Liver (tissue), 9 donors: Measurements from ENCODE around the gene KMT2B. TPM values are rescaled to one million over a fixed set of nuclear protein-coding genes. Genes with fewer than 3 reads are reported as not detected.

Source experiments
- DNase-seq: peaks from one replicate; pipeline ENCODE4 v3.0.0-alpha.2; 2017; ENCODE audit warnings: low spot score
- H3K27ac ChIP-seq, 2 donors: one replicate each; pipeline ENCODE4 v1.7.0; 2013; ENCODE audit warnings: inconsistent platforms in 2 of 2, low read length in 2 of 2, control low read depth in 1 of 2, low read depth in 1 of 2, mild to moderate bottlenecking in 1 of 2
- H3K27me3 ChIP-seq, 4 donors: one replicate each; pipeline versions ENCODE4 v1.6.1 to v1.7.0; 2013; ENCODE audit warnings: low read length in 3 of 4, inconsistent platforms in 1 of 4, mild to moderate bottlenecking in 1 of 4, moderate library complexity in 1 of 4; ENCODE audit not compliant: control insufficient read depth in 4 of 4, insufficient read depth in 4 of 4
- H3K36me3 ChIP-seq, 4 donors: one replicate each; pipeline versions ENCODE4 v1.6.1 to v1.7.0; 2013; ENCODE audit warnings: low read length in 3 of 4, mild to moderate bottlenecking in 3 of 4, low read depth in 1 of 4, moderate library complexity in 1 of 4; ENCODE audit not compliant: control insufficient read depth in 4 of 4, insufficient read depth in 3 of 4
- H3K4me1 ChIP-seq, 4 donors: one replicate each; pipeline versions ENCODE4 v1.6.1 to v1.7.0; 2013; ENCODE audit warnings: low read length in 3 of 4, mild to moderate bottlenecking in 3 of 4, moderate library complexity in 1 of 4; ENCODE audit not compliant: control insufficient read depth in 4 of 4, insufficient read depth in 4 of 4
- H3K4me3 ChIP-seq, 3 donors: one replicate each; pipeline versions ENCODE4 v1.6.1 to v1.7.0; 2013; ENCODE audit warnings: low read length in 3 of 3, control low read depth in 1 of 3, low read depth in 1 of 3, mild to moderate bottlenecking in 1 of 3
- H3K9ac ChIP-seq, 2 donors: one replicate each; pipeline ENCODE4 v1.7.0; 2013; ENCODE audit warnings: low read length in 2 of 2, mild to moderate bottlenecking in 2 of 2, moderate library complexity in 2 of 2, control low read depth in 1 of 2, low read depth in 1 of 2
- H3K9me3 ChIP-seq, 4 donors: one replicate each; pipeline versions ENCODE4 v1.6.1 to v1.7.0; 2013; ENCODE audit warnings: low read length in 3 of 4; ENCODE audit not compliant: control insufficient read depth in 4 of 4
- EGR1 ChIP-seq, 2 donors: IDR thresholded peaks; 2 replicates each; pipeline ENCODE4 v1.6.1; 2016 to 2018; ENCODE audit warnings: antibody characterized with exemption in 2 of 2, low read depth in 2 of 2
- FOXA1 ChIP-seq: IDR thresholded peaks from 2 replicates; pipeline ENCODE4 v1.6.1; 2016; ENCODE audit warnings: antibody characterized with exemption
- FOXA2 ChIP-seq: IDR thresholded peaks from 2 replicates; pipeline ENCODE4 v1.6.1; 2016; ENCODE audit warnings: antibody characterized with exemption
- GABPA ChIP-seq, 2 donors: IDR thresholded peaks in 1 of 2; conservative IDR thresholded peaks in 1 of 2; 2 replicates each; pipeline ENCODE4 v1.6.1; 2016; ENCODE audit warnings: antibody characterized with exemption in 2 of 2, mild to moderate bottlenecking in 1 of 2, moderate library complexity in 1 of 2
- HNF4A ChIP-seq, 2 donors: conservative IDR thresholded peaks; 2 replicates each; pipeline ENCODE4 v1.6.1; 2016; ENCODE audit warnings: antibody characterized with exemption in 2 of 2, mild to moderate bottlenecking in 2 of 2
- JUND ChIP-seq, 2 donors: IDR thresholded peaks; 2 replicates each; pipeline ENCODE4 v1.6.1; 2016; ENCODE audit warnings: antibody characterized with exemption in 2 of 2
- NR2F2 ChIP-seq: IDR thresholded peaks from 2 replicates; pipeline ENCODE4 v1.6.1; 2016; ENCODE audit warnings: antibody characterized with exemption
- RAD21 ChIP-seq, 2 donors: IDR thresholded peaks; 2 replicates each; pipeline ENCODE4 v1.6.1; 2016; ENCODE audit warnings: antibody characterized with exemption in 2 of 2, mild to moderate bottlenecking in 2 of 2
- SP1 ChIP-seq: IDR thresholded peaks from 2 replicates; pipeline ENCODE4 v1.6.1; 2018; ENCODE audit warnings: antibody characterized with exemption, mild to moderate bottlenecking
- TAF1 ChIP-seq: conservative IDR thresholded peaks from 2 replicates; pipeline ENCODE4 v1.6.1; 2016; ENCODE audit warnings: antibody characterized with exemption, mild to moderate bottlenecking
- YY1 ChIP-seq: IDR thresholded peaks from 2 replicates; pipeline ENCODE4 v1.6.1; 2016; ENCODE audit warnings: antibody characterized with exemption, mild to moderate bottlenecking
- WGBS: extraction: QIAGEN DNeasy Blood & Tissue Kit; methylation state at CpG from one replicate; pipeline ENCODE4 v1.1.7; 2013; 5-methylcytosine and 5-hydroxymethylcytosine counted together
- polyA plus RNA-seq, 2 donors: library from polyadenylated mRNA; stranded (reverse) in 1 of 2; unstranded in 1 of 2; fragments of 200-250 nt in 1 of 2; fragments of >200 nt in 1 of 2; fragmentation: Nextera tagmentation in 1 of 2; extraction: Ambion mirVana in 1 of 2; gene quantifications; one replicate each; pipeline versions ENCODE4 v1.2.1 to v1.2.3, GENCODE V29; 2013 to 2015
- total RNA-seq, 2 donors: library from RNA; depleted of rRNA; stranded (reverse); fragments of >200 nt; gene quantifications; one replicate each; pipeline ENCODE4 v1.2.3, GENCODE V29; 2014
- TF ChIP-seq, protein P1 (sequence below): IDR thresholded peaks from 2 replicates; pipeline ENCODE4 v1.6.1; 2016; ENCODE audit warnings: antibody characterized with exemption
- TF ChIP-seq, protein P2 (sequence below): IDR thresholded peaks from 2 replicates; pipeline ENCODE4 v1.6.1; 2016; ENCODE audit warnings: antibody characterized with exemption, mild to moderate bottlenecking
- TF ChIP-seq, protein P3 (sequence below): IDR thresholded peaks from 2 replicates; pipeline ENCODE4 v1.6.1; 2016; ENCODE audit warnings: antibody characterized with exemption
- TF ChIP-seq, protein P4 (sequence below): IDR thresholded peaks from 2 replicates; pipeline ENCODE4 v1.6.1; 2016; ENCODE audit warnings: antibody characterized with exemption
- TF ChIP-seq, protein P5 (sequence below): fragments of 150-350 bp; IDR thresholded peaks from 2 replicates; pipeline ENCODE4 v1.5.1; 2017; ENCODE audit warnings: improper control_type of control experiment, low read depth, low read length; ENCODE audit not compliant: missing input control
- donor health status: healthy.
- donor health status: healthy.
- donor health status: healthy.
- donor health status: healthy.
- donor health status: healthy.

KMT2B gene
- total and polyA plus RNA-seq, 4 donors, result 3.7 to 12.1 (median 8.3) TPM

DNA sequence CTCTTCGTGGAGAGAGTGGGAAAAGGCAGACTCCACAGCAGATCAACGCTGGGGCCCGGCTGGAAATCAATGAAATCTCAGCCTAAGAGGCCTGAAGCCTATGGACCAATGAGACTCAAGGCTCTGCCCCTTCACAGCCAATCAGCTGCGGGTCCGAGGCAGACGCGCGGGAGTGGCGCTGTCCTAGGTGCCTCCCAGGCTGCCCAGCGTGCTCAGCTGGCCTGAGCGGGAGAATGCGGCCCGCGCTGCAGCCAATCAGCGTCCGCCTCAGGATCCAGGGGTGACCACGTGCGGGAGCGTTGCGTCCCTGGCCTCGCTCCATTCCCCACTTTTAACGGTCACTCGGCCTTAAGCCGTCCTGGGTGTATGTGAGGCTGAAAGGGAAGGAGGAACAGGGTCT is 13.6 kb upstream of the KMT2B start, which contains the start of gene ZBTB32:
TSS of gene ZBTB32 (plus strand) at position 341 of the 400 bp plus-strand sequence. CDS start 10,069 bp downstream, outside the sequence.
- TF ChIP-seq RAD21 (IDR thresholded peaks at IDR 0.05), result no peak
- no peak for TF ChIP-seq JUND (IDR thresholded peaks at IDR 0.05)
- TF ChIP-seq EGR1 (IDR thresholded peaks at IDR 0.05; ENCODE audit: low read depth in 2 of 2), result no peak
- no peak for TF ChIP-seq SP1
- TF ChIP-seq, protein P1, sequence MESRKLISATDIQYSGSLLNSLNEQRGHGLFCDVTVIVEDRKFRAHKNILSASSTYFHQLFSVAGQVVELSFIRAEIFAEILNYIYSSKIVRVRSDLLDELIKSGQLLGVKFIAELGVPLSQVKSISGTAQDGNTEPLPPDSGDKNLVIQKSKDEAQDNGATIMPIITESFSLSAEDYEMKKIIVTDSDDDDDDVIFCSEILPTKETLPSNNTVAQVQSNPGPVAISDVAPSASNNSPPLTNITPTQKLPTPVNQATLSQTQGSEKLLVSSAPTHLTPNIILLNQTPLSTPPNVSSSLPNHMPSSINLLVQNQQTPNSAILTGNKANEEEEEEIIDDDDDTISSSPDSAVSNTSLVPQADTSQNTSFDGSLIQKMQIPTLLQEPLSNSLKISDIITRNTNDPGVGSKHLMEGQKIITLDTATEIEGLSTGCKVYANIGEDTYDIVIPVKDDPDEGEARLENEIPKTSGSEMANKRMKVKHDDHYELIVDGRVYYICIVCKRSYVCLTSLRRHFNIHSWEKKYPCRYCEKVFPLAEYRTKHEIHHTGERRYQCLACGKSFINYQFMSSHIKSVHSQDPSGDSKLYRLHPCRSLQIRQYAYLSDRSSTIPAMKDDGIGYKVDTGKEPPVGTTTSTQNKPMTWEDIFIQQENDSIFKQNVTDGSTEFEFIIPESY, result no peak
- TF ChIP-seq, protein P2, sequence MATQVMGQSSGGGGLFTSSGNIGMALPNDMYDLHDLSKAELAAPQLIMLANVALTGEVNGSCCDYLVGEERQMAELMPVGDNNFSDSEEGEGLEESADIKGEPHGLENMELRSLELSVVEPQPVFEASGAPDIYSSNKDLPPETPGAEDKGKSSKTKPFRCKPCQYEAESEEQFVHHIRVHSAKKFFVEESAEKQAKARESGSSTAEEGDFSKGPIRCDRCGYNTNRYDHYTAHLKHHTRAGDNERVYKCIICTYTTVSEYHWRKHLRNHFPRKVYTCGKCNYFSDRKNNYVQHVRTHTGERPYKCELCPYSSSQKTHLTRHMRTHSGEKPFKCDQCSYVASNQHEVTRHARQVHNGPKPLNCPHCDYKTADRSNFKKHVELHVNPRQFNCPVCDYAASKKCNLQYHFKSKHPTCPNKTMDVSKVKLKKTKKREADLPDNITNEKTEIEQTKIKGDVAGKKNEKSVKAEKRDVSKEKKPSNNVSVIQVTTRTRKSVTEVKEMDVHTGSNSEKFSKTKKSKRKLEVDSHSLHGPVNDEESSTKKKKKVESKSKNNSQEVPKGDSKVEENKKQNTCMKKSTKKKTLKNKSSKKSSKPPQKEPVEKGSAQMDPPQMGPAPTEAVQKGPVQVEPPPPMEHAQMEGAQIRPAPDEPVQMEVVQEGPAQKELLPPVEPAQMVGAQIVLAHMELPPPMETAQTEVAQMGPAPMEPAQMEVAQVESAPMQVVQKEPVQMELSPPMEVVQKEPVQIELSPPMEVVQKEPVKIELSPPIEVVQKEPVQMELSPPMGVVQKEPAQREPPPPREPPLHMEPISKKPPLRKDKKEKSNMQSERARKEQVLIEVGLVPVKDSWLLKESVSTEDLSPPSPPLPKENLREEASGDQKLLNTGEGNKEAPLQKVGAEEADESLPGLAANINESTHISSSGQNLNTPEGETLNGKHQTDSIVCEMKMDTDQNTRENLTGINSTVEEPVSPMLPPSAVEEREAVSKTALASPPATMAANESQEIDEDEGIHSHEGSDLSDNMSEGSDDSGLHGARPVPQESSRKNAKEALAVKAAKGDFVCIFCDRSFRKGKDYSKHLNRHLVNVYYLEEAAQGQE, result no peak
- no peak for TF ChIP-seq FOXA2
- TF ChIP-seq, protein P3, sequence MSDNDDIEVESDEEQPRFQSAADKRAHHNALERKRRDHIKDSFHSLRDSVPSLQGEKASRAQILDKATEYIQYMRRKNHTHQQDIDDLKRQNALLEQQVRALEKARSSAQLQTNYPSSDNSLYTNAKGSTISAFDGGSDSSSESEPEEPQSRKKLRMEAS, result no peak
- no peak for TF ChIP-seq FOXA1
- TF ChIP-seq YY1, result no peak
- TF ChIP-seq, protein P4, sequence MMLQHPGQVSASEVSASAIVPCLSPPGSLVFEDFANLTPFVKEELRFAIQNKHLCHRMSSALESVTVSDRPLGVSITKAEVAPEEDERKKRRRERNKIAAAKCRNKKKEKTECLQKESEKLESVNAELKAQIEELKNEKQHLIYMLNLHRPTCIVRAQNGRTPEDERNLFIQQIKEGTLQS, result no peak
- TF ChIP-seq GABPA (IDR thresholded peaks at IDR 0.05 in 1 of 2, conservative IDR thresholded peaks at IDR 0.05 in 1 of 2), result no peak
- TF ChIP-seq, protein P5, sequence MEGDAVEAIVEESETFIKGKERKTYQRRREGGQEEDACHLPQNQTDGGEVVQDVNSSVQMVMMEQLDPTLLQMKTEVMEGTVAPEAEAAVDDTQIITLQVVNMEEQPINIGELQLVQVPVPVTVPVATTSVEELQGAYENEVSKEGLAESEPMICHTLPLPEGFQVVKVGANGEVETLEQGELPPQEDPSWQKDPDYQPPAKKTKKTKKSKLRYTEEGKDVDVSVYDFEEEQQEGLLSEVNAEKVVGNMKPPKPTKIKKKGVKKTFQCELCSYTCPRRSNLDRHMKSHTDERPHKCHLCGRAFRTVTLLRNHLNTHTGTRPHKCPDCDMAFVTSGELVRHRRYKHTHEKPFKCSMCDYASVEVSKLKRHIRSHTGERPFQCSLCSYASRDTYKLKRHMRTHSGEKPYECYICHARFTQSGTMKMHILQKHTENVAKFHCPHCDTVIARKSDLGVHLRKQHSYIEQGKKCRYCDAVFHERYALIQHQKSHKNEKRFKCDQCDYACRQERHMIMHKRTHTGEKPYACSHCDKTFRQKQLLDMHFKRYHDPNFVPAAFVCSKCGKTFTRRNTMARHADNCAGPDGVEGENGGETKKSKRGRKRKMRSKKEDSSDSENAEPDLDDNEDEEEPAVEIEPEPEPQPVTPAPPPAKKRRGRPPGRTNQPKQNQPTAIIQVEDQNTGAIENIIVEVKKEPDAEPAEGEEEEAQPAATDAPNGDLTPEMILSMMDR, result no peak
- no peak for TF ChIP-seq NR2F2
- TF ChIP-seq HNF4A (conservative IDR thresholded peaks at IDR 0.05), result no peak
- TF ChIP-seq TAF1, result no peak
- Histone ChIP-seq H3K36me3 (no peaks in the 10 kb centered on the region), H3K9ac (no peak within 1 kb of the TSS), H3K27ac (no peak within 1 kb of the TSS), H3K9me3 (no peaks in the 10 kb centered on the region), H3K4me1 (peaks cover 0 to 11% (median 6%) of the 10 kb centered on the region in 4 donors), H3K4me3 (no peak within 1 kb of the TSS), H3K27me3 (no peaks in the 10 kb centered on the region)
- 46% methylated on average over 24 of the region's 24 CpGs for whole genome bisulfite sequencing
- DNase-seq, result no peak

DNA sequence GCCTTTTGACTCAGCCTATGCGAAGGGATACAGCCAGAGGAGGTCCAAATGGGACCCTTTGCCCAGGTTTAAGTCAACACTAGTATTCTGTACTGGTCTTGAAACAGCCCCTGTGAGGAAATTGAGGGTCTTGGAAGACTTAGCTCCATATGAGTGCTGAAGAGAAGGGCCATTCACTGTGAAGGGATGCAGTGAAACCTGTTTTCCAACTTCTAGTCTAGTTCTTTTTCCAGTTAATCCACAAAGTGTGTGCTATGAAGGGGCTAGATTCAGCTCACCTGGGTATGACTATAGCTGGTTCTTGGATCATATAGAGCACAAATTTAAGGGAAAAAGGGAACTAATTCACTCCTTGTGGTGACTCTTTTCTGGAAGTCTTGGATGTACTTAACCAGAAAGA is 9.4 kb upstream of the KMT2B start:
- no peak for DNase-seq
- no peak overlapping the region for H3K27ac ChIP-seq
- TF ChIP-seq FOXA1, result no peak
- TF ChIP-seq HNF4A (conservative IDR thresholded peaks at IDR 0.05), result no peak
- TF ChIP-seq, protein P4, result no peak
- TF ChIP-seq, protein P2, result no peak
- TF ChIP-seq, protein P3, result no peak
- TF ChIP-seq TAF1, result no peak
- no peak for TF ChIP-seq GABPA (IDR thresholded peaks at IDR 0.05 in 1 of 2, conservative IDR thresholded peaks at IDR 0.05 in 1 of 2)
- no peak for TF ChIP-seq NR2F2
- TF ChIP-seq, protein P5, result no peak
- no peak for TF ChIP-seq SP1
- no peak for TF ChIP-seq EGR1 (IDR thresholded peaks at IDR 0.05; ENCODE audit: low read depth in 2 of 2)

More for the DNA sequence above, 9.4 kb upstream of the KMT2B start:
- Histone ChIP-seq H3K4me3 (no peak overlapping the region), H3K9ac (no peak overlapping the region), H3K27me3 (no peaks in the 10 kb centered on the region), H3K36me3 (no peaks in the 10 kb centered on the region), H3K4me1 (no peaks in the 10 kb centered on the region), H3K9me3 (no peaks in the 10 kb centered on the region)
- 81% methylated on average over 1 of the region's 1 CpG for WGBS
